Lung (tissue), 12 donors: ENCODE measurements around the gene BAZ1A. TPM values are rescaled to one million over a fixed set of nuclear protein-coding genes. Genes with fewer than 3 reads are reported as not detected.

ENCODE experiments used
- ATAC-seq: fragments of 200-7000 bp; cut with Tn5 transposase; one replicate; pipeline ENCODE4 v1.9.1; 2020; ENCODE audit warnings: moderate number of reproducible peaks; ENCODE audit not compliant: insufficient read depth, low FRiP score
- DNase-seq, 3 donors: peaks; one replicate each; pipeline ENCODE4 v3.0.0-alpha.2; 2013 to 2017
- H3K27ac ChIP-seq, 2 donors: one replicate each; pipeline ENCODE4 v1.5.1; 2013; ENCODE audit warnings: mild to moderate bottlenecking in 2 of 2, moderate library complexity in 2 of 2, control low read depth in 1 of 2, inconsistent platforms in 1 of 2, low read depth in 1 of 2, low read length in 1 of 2
- H3K27me3 ChIP-seq, 3 donors: one replicate each; pipeline ENCODE4 v1.5.1; 2013; ENCODE audit warnings: low read length in 2 of 3; ENCODE audit not compliant: control insufficient read depth in 3 of 3, insufficient read depth in 3 of 3
- H3K36me3 ChIP-seq, 4 donors: one replicate each; pipeline ENCODE4 v1.5.1; 2013; ENCODE audit warnings: low read length in 4 of 4, mild to moderate bottlenecking in 1 of 4, moderate library complexity in 1 of 4; ENCODE audit not compliant: control insufficient read depth in 4 of 4, insufficient read depth in 4 of 4
- H3K4me1 ChIP-seq, 5 donors: one replicate each; pipeline ENCODE4 v1.5.1; 2013; ENCODE audit warnings: low read length in 5 of 5, mild to moderate bottlenecking in 2 of 5, moderate library complexity in 1 of 5; ENCODE audit not compliant: control insufficient read depth in 5 of 5, insufficient read depth in 5 of 5
- H3K4me3 ChIP-seq: one replicate; pipeline ENCODE4 v1.5.1; 2013; ENCODE audit warnings: mild to moderate bottlenecking, control low read depth, moderate library complexity
- H3K9ac ChIP-seq, 2 donors: one replicate each; pipeline ENCODE4 v1.5.1; 2013; ENCODE audit warnings: low read length in 2 of 2, control low read depth in 1 of 2; ENCODE audit not compliant: insufficient read depth in 1 of 2
- H3K9me3 ChIP-seq, 4 donors: one replicate each; pipeline ENCODE4 v1.5.1; 2013; ENCODE audit warnings: low read length in 3 of 4, mild to moderate bottlenecking in 1 of 4, moderate library complexity in 1 of 4; ENCODE audit not compliant: control insufficient read depth in 4 of 4, insufficient read depth in 3 of 4
- CTCF ChIP-seq: IDR thresholded peaks from 2 replicates; pipeline ENCODE4 v1.5.1; 2012; ENCODE audit warnings: mild to moderate bottlenecking; ENCODE audit errors: control extremely low read depth, extremely low read depth
- WGBS, 2 donors: extraction: QIAGEN DNeasy Blood & Tissue Kit; methylation state at CpG; one replicate each; pipeline ENCODE4 v1.1.7; 2013; 5-methylcytosine and 5-hydroxymethylcytosine counted together
- polyA plus RNA-seq, 2 donors: library from polyadenylated mRNA; stranded (reverse); fragments of 200-250 nt; gene quantifications; one replicate each; pipeline ENCODE4 v1.2.1, GENCODE V29; 2013
- total RNA-seq, 2 donors: library from RNA; depleted of rRNA in 1 of 2; stranded (reverse); fragments of >200 nt in 1 of 2; gene quantifications; one replicate each; pipeline ENCODE4 v1.2.1, GENCODE V29; 2014 to 2021
- donor health status: control.
- donor health status: control.
- donor health status: Bipolar disorder and iron deficiency.
- donor health status: healthy.
- donor health status: DM: yes; HTN: yes; CAD: no.

BAZ1A gene
- total and polyA plus RNA-seq, 4 donors: 17.2 to 52.4 (median 32.1) TPM

DNA sequence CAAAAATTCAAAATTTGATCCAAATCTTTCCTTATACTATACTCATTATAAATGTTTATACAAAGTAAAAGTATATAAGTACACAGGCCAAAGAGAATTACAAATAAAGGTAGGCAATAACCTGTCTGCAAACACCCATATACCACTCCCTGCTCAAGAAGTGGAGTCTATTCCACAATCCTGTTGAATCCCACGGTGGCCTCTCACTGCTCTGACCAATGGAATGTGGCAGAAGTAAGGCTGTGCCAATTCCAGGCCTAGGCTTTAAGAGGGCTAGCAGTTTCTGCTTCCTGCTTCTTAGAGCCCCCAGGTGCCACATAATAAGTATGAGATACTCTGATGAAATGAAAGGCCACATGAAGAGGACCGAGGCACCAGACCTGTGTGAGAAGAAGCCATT is 80.9 kb downstream of the BAZ1A start:
- H3K4me1 ChIP-seq: peaks cover 0 to 7% (median 0%) of the 10 kb centered on the region in 5 donors
- no peak overlapping the region for H3K27ac ChIP-seq
- H3K27me3 ChIP-seq: no peaks in the 10 kb centered on the region
- peaks cover 0 to 2% (median 0%) of the 10 kb centered on the region in 4 donors for H3K9me3 ChIP-seq
- 79 to 89% methylated on average over 2 of the region's 2 CpGs for WGBS, 2 donors
- DNase-seq (no peak), ATAC-seq (no peak)
- H3K4me3 ChIP-seq: no peak overlapping the region
- H3K9ac ChIP-seq: no peak overlapping the region
- no peak for TF ChIP-seq CTCF
- peaks cover 3 to 17% (median 11%) of the 10 kb centered on the region in 4 donors for H3K36me3 ChIP-seq

DNA sequence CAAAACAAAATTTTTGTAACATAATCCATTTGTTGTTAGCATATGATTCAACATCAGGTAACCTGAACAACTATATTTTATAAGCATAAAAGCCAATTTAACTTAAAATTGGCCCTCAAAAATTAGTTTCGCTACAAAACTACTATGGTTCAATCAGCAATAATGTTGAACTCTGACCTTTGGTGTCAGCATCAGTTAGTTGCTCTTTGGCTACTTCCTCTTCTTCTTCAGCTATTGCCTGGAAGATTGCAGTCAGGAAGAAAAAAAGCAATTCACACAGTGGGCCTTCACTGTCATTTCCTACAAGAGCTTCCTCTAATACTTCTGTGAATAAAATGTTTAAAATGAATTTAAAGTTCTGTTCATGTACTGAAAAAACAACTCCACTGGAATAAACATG is 82.6 kb downstream of the BAZ1A start:
- no peak for TF ChIP-seq CTCF
- Histone ChIP-seq H3K4me1 (peaks cover 0 to 7% (median 0%) of the 10 kb centered on the region in 5 donors), H3K4me3 (no peak overlapping the region), H3K27ac (no peak overlapping the region), H3K36me3 (peaks cover 0 to 12% (median 5%) of the 10 kb centered on the region in 4 donors), H3K27me3 (no peaks in the 10 kb centered on the region), H3K9ac (no peak overlapping the region), H3K9me3 (no peaks in the 10 kb centered on the region)
- DNase-seq (no peak), ATAC-seq (no peak)
- WGBS, 2 donors: 87 to 92% methylated on average over 1 of the region's 1 CpG

GRCh38 chr14:34785223-34786006 is 89.7 kb downstream of the BAZ1A start:
- H3K27ac ChIP-seq: no peak overlapping the region
- TF ChIP-seq CTCF: no peak
- 79 to 82% methylated on average over 3 of the region's 3 CpGs for WGBS, 2 donors

More at GRCh38 chr14:34785223-34786006, 89.7 kb downstream of the BAZ1A start:
- Histone ChIP-seq H3K4me1 (peaks cover 0 to 4% (median 0%) of the 10 kb centered on the region in 5 donors), H3K4me3 (no peak overlapping the region), H3K36me3 (peaks cover 3 to 15% (median 9%) of the 10 kb centered on the region in 4 donors), H3K27me3 (no peaks in the 10 kb centered on the region), H3K9me3 (no peaks in the 10 kb centered on the region), H3K9ac (no peak overlapping the region)
- DNase-seq (no peak), ATAC-seq (no peak)
